A673 (cell line): ENCODE measurements around the gene PHRF1.

ENCODE experiments used
- EZH2 ChIP-seq: fragments of 200-600 bp; sonication (generic); IDR thresholded peaks from 2 replicates; pipeline ENCODE4 v1.6.1; 2017; ENCODE audit warnings: borderline replicate concordance, low read depth, mild to moderate bottlenecking, mixed read lengths, antibody characterized with exemption, low read length; ENCODE audit not compliant: poor library complexity, severe bottlenecking
- TF ChIP-seq, protein P1 (sequence below): fragments of 300-800, 200-600 bp; sonication (generic); conservative IDR thresholded peaks from 2 replicates; pipeline ENCODE4 v1.5.1; 2017; ENCODE audit warnings: low read depth, mild to moderate bottlenecking, antibody characterized with exemption, low read length, moderate library complexity, mixed read lengths

GRCh38 chr11:563812-564578 is 12.3 kb upstream of the PHRF1 start:
- TF ChIP-seq, protein P1, sequence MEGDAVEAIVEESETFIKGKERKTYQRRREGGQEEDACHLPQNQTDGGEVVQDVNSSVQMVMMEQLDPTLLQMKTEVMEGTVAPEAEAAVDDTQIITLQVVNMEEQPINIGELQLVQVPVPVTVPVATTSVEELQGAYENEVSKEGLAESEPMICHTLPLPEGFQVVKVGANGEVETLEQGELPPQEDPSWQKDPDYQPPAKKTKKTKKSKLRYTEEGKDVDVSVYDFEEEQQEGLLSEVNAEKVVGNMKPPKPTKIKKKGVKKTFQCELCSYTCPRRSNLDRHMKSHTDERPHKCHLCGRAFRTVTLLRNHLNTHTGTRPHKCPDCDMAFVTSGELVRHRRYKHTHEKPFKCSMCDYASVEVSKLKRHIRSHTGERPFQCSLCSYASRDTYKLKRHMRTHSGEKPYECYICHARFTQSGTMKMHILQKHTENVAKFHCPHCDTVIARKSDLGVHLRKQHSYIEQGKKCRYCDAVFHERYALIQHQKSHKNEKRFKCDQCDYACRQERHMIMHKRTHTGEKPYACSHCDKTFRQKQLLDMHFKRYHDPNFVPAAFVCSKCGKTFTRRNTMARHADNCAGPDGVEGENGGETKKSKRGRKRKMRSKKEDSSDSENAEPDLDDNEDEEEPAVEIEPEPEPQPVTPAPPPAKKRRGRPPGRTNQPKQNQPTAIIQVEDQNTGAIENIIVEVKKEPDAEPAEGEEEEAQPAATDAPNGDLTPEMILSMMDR = no peak
- no peak for TF ChIP-seq EZH2
